LHCN-M2 (cell line): ENCODE data around the gene BCL11B. TPM values are rescaled to one million over a fixed set of nuclear protein-coding genes. Genes with fewer than 3 reads are reported as not detected.

Experiments used
- DNase-seq: peaks from one replicate; pipeline ENCODE4 v3.0.0-alpha.2; 2012; ENCODE audit warnings: low read depth
- total RNA-seq: library from RNA; depleted of rRNA; stranded (reverse); fragments of >200 nt; gene quantifications from 2 replicates; pipeline ENCODE4 v1.2.3, GENCODE V29; 2014; rRNA removed

The BCL11B gene
- total RNA-seq, 1 experiment from 2014 or later, result not detected

GRCh38 chr14:99120526-99121318 is 151.3 kb downstream of the BCL11B start:
- DNase-seq, result no peak

GRCh38 chr14:99119554-99120525 is 152.2 kb downstream of the BCL11B start:
- no peak for DNase-seq

Other genes with a start within 250 kb of the BCL11B start
- gene SETD3, start 208.7 kb upstream of the BCL11B start, total RNA-seq, result 48.5 and 50.3 TPM in 2 replicates
- gene CCNK, start 209.2 kb upstream of the BCL11B start, total RNA-seq, result 9.4 and 19.8 TPM in 2 replicates